Liver (tissue), 9 donors: ENCODE measurements around the gene RBM38. TPM values are rescaled to one million over a fixed set of nuclear protein-coding genes. Genes with fewer than 3 reads are reported as not detected.

Experiments used
- DNase-seq: peaks from one replicate; pipeline ENCODE4 v3.0.0-alpha.2; 2017; ENCODE audit warnings: low spot score
- H3K27ac ChIP-seq, 2 donors: one replicate each; pipeline ENCODE4 v1.7.0; 2013; ENCODE audit warnings: inconsistent platforms in 2 of 2, low read length in 2 of 2, control low read depth in 1 of 2, low read depth in 1 of 2, mild to moderate bottlenecking in 1 of 2
- H3K27me3 ChIP-seq, 4 donors: one replicate each; pipeline versions ENCODE4 v1.6.1 to v1.7.0; 2013; ENCODE audit warnings: low read length in 3 of 4, inconsistent platforms in 1 of 4, mild to moderate bottlenecking in 1 of 4, moderate library complexity in 1 of 4; ENCODE audit not compliant: control insufficient read depth in 4 of 4, insufficient read depth in 4 of 4
- H3K36me3 ChIP-seq, 4 donors: one replicate each; pipeline versions ENCODE4 v1.6.1 to v1.7.0; 2013; ENCODE audit warnings: low read length in 3 of 4, mild to moderate bottlenecking in 3 of 4, low read depth in 1 of 4, moderate library complexity in 1 of 4; ENCODE audit not compliant: control insufficient read depth in 4 of 4, insufficient read depth in 3 of 4
- H3K4me1 ChIP-seq, 4 donors: one replicate each; pipeline versions ENCODE4 v1.6.1 to v1.7.0; 2013; ENCODE audit warnings: low read length in 3 of 4, mild to moderate bottlenecking in 3 of 4, moderate library complexity in 1 of 4; ENCODE audit not compliant: control insufficient read depth in 4 of 4, insufficient read depth in 4 of 4
- H3K4me3 ChIP-seq, 3 donors: one replicate each; pipeline versions ENCODE4 v1.6.1 to v1.7.0; 2013; ENCODE audit warnings: low read length in 3 of 3, control low read depth in 1 of 3, low read depth in 1 of 3, mild to moderate bottlenecking in 1 of 3
- H3K9ac ChIP-seq, 2 donors: one replicate each; pipeline ENCODE4 v1.7.0; 2013; ENCODE audit warnings: low read length in 2 of 2, mild to moderate bottlenecking in 2 of 2, moderate library complexity in 2 of 2, control low read depth in 1 of 2, low read depth in 1 of 2
- H3K9me3 ChIP-seq, 4 donors: one replicate each; pipeline versions ENCODE4 v1.6.1 to v1.7.0; 2013; ENCODE audit warnings: low read length in 3 of 4; ENCODE audit not compliant: control insufficient read depth in 4 of 4
- EGR1 ChIP-seq, 2 donors: IDR thresholded peaks; 2 replicates each; pipeline ENCODE4 v1.6.1; 2016 to 2018; ENCODE audit warnings: antibody characterized with exemption in 2 of 2, low read depth in 2 of 2
- FOXA1 ChIP-seq: IDR thresholded peaks from 2 replicates; pipeline ENCODE4 v1.6.1; 2016; ENCODE audit warnings: antibody characterized with exemption
- FOXA2 ChIP-seq: IDR thresholded peaks from 2 replicates; pipeline ENCODE4 v1.6.1; 2016; ENCODE audit warnings: antibody characterized with exemption
- GABPA ChIP-seq, 2 donors: IDR thresholded peaks in 1 of 2; conservative IDR thresholded peaks in 1 of 2; 2 replicates each; pipeline ENCODE4 v1.6.1; 2016; ENCODE audit warnings: antibody characterized with exemption in 2 of 2, mild to moderate bottlenecking in 1 of 2, moderate library complexity in 1 of 2
- HNF4A ChIP-seq, 2 donors: conservative IDR thresholded peaks; 2 replicates each; pipeline ENCODE4 v1.6.1; 2016; ENCODE audit warnings: antibody characterized with exemption in 2 of 2, mild to moderate bottlenecking in 2 of 2
- HNF4G ChIP-seq: IDR thresholded peaks from 2 replicates; pipeline ENCODE4 v1.6.1; 2016; ENCODE audit warnings: antibody characterized with exemption
- JUND ChIP-seq, 2 donors: IDR thresholded peaks; 2 replicates each; pipeline ENCODE4 v1.6.1; 2016; ENCODE audit warnings: antibody characterized with exemption in 2 of 2
- NR2F2 ChIP-seq: IDR thresholded peaks from 2 replicates; pipeline ENCODE4 v1.6.1; 2016; ENCODE audit warnings: antibody characterized with exemption
- RAD21 ChIP-seq, 2 donors: IDR thresholded peaks; 2 replicates each; pipeline ENCODE4 v1.6.1; 2016; ENCODE audit warnings: antibody characterized with exemption in 2 of 2, mild to moderate bottlenecking in 2 of 2
- RXRA ChIP-seq, 2 donors: IDR thresholded peaks; 2 replicates each; pipeline ENCODE4 v1.6.1; 2017 to 2018; ENCODE audit warnings: antibody characterized with exemption in 2 of 2, mild to moderate bottlenecking in 1 of 2
- SP1 ChIP-seq: IDR thresholded peaks from 2 replicates; pipeline ENCODE4 v1.6.1; 2018; ENCODE audit warnings: antibody characterized with exemption, mild to moderate bottlenecking
- WGBS: extraction: QIAGEN DNeasy Blood & Tissue Kit; methylation state at CpG from one replicate; pipeline ENCODE4 v1.1.7; 2013; 5-methylcytosine and 5-hydroxymethylcytosine counted together
- polyA plus RNA-seq, 2 donors: library from polyadenylated mRNA; stranded (reverse) in 1 of 2; unstranded in 1 of 2; fragments of 200-250 nt in 1 of 2; fragments of >200 nt in 1 of 2; fragmentation: Nextera tagmentation in 1 of 2; extraction: Ambion mirVana in 1 of 2; gene quantifications; one replicate each; pipeline versions ENCODE4 v1.2.1 to v1.2.3, GENCODE V29; 2013 to 2015
- total RNA-seq, 2 donors: library from RNA; depleted of rRNA; stranded (reverse); fragments of >200 nt; gene quantifications; one replicate each; pipeline ENCODE4 v1.2.3, GENCODE V29; 2014
- TF ChIP-seq, protein P1 (sequence below): IDR thresholded peaks from 2 replicates; pipeline ENCODE4 v1.6.1; 2016; ENCODE audit warnings: antibody characterized with exemption
- TF ChIP-seq, protein P2 (sequence below): IDR thresholded peaks from 2 replicates; pipeline ENCODE4 v1.6.1; 2016; ENCODE audit warnings: antibody characterized with exemption
- TF ChIP-seq, protein P3 (sequence below): IDR thresholded peaks from 2 replicates; pipeline ENCODE4 v1.6.1; 2016; ENCODE audit warnings: antibody characterized with exemption, mild to moderate bottlenecking
- TF ChIP-seq, protein P4 (sequence below): IDR thresholded peaks from 2 replicates; pipeline ENCODE4 v1.6.1; 2016; ENCODE audit warnings: antibody characterized with exemption
- TF ChIP-seq, protein P5 (sequence below): fragments of 150-350 bp; IDR thresholded peaks from 2 replicates; pipeline ENCODE4 v1.5.1; 2017; ENCODE audit warnings: improper control_type of control experiment, low read depth, low read length; ENCODE audit not compliant: missing input control
- donor health status: healthy.
- donor health status: healthy.
- donor health status: healthy.
- donor health status: healthy.
- donor health status: healthy.

Gene RBM38
- total and polyA plus RNA-seq, 4 donors = 1.4 to 258 (median 6.0) TPM

DNA sequence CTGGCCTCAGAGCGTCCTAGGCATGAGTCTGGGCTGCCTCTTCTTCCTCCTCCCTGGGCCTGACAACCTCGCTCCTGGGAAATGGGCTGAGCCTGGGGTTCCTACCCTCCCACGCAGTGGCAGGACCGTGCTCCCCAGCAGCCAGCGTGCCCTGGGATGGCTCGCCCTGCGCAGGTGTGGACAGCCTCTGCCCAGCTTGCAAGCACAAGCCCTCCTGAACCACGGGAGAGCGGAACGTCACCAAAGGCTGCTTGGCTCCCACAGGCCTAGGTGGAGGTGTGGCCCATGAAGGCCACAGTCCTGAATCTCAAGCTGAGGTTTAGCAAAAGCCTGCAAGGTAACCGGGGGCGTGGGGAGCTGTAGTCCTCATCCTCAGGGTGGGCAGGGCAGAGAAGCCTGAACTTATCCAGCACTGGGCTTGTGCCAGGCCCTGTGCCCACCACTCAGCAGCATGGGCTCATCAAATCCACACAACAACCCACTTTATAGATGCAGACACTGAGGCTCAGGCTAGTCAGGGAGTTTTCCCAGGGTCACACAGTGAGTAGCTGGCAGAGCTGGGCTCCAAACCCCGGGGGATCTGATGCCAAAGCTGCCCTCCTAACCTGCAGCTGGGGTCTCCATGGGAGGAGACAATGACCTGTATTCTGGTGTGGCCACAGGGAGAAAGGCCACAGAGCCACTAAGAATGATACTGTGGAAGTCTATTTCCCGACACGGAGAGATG is 25.3 kb downstream of the RBM38 start:
- DNase-seq = no peak

More for the DNA sequence above, 25.3 kb downstream of the RBM38 start:
- WGBS = 95% methylated on average over 15 of the region's 15 CpGs
- Histone ChIP-seq H3K9ac (no peak overlapping the region), H3K9me3 (no peaks in the 10 kb centered on the region), H3K4me3 (no peak overlapping the region), H3K36me3 (no peaks in the 10 kb centered on the region), H3K4me1 (peaks cover 0 to 7% (median under 1%) of the 10 kb centered on the region in 4 donors), H3K27me3 (no peaks in the 10 kb centered on the region), H3K27ac (no peak overlapping the region)
- TF ChIP-seq GABPA (IDR thresholded peaks at IDR 0.05 in 1 of 2, conservative IDR thresholded peaks at IDR 0.05 in 1 of 2) = no peak
- TF ChIP-seq, protein P1, sequence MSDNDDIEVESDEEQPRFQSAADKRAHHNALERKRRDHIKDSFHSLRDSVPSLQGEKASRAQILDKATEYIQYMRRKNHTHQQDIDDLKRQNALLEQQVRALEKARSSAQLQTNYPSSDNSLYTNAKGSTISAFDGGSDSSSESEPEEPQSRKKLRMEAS = no peak
- TF ChIP-seq FOXA1 = no peak
- TF ChIP-seq, protein P2, sequence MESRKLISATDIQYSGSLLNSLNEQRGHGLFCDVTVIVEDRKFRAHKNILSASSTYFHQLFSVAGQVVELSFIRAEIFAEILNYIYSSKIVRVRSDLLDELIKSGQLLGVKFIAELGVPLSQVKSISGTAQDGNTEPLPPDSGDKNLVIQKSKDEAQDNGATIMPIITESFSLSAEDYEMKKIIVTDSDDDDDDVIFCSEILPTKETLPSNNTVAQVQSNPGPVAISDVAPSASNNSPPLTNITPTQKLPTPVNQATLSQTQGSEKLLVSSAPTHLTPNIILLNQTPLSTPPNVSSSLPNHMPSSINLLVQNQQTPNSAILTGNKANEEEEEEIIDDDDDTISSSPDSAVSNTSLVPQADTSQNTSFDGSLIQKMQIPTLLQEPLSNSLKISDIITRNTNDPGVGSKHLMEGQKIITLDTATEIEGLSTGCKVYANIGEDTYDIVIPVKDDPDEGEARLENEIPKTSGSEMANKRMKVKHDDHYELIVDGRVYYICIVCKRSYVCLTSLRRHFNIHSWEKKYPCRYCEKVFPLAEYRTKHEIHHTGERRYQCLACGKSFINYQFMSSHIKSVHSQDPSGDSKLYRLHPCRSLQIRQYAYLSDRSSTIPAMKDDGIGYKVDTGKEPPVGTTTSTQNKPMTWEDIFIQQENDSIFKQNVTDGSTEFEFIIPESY = no peak
- no peak for TF ChIP-seq NR2F2
- TF ChIP-seq RAD21 (IDR thresholded peaks at IDR 0.05) = no peak
- no peak for TF ChIP-seq RXRA (IDR thresholded peaks at IDR 0.05)
- TF ChIP-seq, protein P3, sequence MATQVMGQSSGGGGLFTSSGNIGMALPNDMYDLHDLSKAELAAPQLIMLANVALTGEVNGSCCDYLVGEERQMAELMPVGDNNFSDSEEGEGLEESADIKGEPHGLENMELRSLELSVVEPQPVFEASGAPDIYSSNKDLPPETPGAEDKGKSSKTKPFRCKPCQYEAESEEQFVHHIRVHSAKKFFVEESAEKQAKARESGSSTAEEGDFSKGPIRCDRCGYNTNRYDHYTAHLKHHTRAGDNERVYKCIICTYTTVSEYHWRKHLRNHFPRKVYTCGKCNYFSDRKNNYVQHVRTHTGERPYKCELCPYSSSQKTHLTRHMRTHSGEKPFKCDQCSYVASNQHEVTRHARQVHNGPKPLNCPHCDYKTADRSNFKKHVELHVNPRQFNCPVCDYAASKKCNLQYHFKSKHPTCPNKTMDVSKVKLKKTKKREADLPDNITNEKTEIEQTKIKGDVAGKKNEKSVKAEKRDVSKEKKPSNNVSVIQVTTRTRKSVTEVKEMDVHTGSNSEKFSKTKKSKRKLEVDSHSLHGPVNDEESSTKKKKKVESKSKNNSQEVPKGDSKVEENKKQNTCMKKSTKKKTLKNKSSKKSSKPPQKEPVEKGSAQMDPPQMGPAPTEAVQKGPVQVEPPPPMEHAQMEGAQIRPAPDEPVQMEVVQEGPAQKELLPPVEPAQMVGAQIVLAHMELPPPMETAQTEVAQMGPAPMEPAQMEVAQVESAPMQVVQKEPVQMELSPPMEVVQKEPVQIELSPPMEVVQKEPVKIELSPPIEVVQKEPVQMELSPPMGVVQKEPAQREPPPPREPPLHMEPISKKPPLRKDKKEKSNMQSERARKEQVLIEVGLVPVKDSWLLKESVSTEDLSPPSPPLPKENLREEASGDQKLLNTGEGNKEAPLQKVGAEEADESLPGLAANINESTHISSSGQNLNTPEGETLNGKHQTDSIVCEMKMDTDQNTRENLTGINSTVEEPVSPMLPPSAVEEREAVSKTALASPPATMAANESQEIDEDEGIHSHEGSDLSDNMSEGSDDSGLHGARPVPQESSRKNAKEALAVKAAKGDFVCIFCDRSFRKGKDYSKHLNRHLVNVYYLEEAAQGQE = no peak
- TF ChIP-seq SP1 = no peak
- TF ChIP-seq, protein P4, sequence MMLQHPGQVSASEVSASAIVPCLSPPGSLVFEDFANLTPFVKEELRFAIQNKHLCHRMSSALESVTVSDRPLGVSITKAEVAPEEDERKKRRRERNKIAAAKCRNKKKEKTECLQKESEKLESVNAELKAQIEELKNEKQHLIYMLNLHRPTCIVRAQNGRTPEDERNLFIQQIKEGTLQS = no peak
- TF ChIP-seq FOXA2 = no peak
- TF ChIP-seq JUND (IDR thresholded peaks at IDR 0.05) = no peak
- no peak for TF ChIP-seq HNF4A (conservative IDR thresholded peaks at IDR 0.05)
- TF ChIP-seq HNF4G = no peak
- no peak for TF ChIP-seq EGR1 (IDR thresholded peaks at IDR 0.05; ENCODE audit: low read depth in 2 of 2)
- TF ChIP-seq, protein P5, sequence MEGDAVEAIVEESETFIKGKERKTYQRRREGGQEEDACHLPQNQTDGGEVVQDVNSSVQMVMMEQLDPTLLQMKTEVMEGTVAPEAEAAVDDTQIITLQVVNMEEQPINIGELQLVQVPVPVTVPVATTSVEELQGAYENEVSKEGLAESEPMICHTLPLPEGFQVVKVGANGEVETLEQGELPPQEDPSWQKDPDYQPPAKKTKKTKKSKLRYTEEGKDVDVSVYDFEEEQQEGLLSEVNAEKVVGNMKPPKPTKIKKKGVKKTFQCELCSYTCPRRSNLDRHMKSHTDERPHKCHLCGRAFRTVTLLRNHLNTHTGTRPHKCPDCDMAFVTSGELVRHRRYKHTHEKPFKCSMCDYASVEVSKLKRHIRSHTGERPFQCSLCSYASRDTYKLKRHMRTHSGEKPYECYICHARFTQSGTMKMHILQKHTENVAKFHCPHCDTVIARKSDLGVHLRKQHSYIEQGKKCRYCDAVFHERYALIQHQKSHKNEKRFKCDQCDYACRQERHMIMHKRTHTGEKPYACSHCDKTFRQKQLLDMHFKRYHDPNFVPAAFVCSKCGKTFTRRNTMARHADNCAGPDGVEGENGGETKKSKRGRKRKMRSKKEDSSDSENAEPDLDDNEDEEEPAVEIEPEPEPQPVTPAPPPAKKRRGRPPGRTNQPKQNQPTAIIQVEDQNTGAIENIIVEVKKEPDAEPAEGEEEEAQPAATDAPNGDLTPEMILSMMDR = no peak
